KG1 (cell line): Measurements from ENCODE around the gene PACS1.
"Not testable (repeated sequence)": the region's sequence is repeated elsewhere in the genome, so short reads cannot be mapped to it uniquely, and the experiment has no call there.

Experiments used
- DNase-seq: peaks from one replicate; lab custom pipeline; 2025; lab: John Stamatoyannopoulos, UW

Gene PACS1

DNA sequence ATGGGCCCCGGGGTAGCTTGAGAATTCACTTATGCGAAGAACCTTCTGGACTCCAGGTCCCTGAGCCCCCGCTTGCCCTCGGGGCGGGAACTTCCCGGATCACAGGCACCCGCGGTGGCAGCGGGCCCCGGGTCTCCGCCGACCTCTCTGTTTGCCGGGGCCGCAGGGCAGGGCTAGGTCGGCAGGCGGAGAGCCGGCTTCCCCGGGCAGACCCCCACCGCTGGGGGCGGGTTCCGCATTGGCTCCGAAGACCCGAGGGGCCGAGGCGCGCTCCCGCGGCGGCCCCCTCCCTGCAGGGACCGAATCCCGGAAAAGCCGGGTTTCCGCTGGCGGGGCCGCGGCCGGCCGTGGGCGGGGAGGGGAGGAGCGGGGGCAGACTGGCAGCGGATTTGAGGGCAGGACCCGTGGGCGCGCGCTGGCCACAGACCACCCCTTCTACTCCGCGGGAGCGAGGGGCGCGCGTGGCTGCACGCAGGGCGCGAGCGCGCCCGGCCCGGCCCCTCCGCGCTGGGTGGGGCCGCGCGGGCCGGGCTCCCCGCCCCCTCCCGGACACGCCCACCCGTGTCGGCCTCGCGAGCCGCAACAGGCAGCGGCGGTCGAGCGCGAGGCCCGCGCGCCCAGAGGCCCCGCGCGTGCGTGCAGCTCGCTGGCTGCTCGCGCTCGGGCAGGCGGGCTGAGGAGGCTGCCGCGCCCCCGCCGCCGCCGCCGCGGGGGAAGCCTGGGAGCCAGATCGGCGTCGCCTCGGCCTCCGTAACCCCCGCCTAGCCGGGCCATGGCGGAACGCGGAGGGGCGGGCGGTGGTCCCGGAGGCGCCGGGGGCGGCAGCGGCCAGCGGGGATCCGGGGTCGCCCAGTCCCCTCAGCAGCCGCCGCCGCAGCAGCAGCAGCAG lies at the start of gene PACS1:
PACS1 (plus strand) TSS at position 558 of the 889 bp plus-strand sequence; CDS start at position 773, 215 bp downstream.
- peak; percentile 78 for DNase-seq

DNA sequence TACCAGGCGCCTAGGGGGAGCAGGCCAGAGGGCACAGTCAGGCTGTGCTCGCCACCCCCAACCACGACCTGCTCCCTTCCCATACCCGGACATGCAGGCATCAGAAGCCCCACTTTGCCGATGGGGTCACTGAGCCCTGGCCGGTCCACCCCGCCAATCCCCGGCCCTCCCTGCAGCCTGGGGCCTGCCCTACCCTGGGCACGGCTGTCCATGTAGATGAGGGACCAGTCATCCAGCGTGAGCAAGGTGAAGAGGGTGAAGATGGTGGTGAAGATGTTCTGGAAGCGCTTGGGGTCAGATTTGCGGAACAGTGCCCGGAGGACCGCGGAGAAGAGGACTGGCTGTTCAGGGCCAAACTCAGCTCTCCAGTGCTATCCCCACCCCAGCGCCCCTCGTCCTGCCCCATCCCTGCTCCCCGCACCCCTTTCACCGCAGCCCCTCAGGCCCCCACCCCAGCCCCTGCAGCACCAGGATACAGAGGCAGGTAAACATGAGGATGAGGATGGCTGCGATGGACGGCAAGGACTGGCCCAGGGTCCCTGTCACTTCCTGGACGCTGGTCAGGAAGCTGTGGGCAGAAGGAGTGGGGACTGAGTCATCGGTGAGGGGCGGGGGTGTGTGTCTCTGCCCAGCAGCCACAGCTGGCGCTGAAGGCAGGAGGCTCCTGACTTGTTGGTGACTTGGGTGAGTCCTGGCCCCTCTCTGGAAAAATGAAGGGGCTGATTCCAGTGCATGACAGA lies 49.3 kb upstream of the PACS1 start:
- peak; percentile 41 for DNase-seq

- peak; percentile 85 for DNase-seq
Observed at GRCh38 chr11:66022401-66023185, 47.5 kb upstream of the PACS1 start.

DNA sequence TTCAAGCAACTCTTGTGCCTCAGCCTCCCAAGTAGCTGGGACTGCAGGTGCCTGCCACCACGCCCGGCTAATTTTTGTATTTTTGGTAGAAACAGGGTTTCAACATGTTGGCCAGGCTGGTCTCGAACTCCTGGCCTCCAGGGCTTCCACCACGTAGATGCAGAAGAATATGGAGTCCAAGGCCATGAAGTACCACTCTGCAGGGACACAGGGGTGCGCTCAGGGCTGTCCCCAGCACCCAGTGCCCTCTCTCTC lies 47.0 kb upstream of the PACS1 start:
- DNase-seq = not testable (repeated sequence)

- DNase-seq = no peak
Observed at GRCh38 chr11:66026017-66026529, 44.0 kb upstream of the PACS1 start, which contains the start of gene CATSPER1. CATSPER1 (minus strand) TSS chr11:66026479; CDS start chr11:66026379, 100 bp downstream.

DNA sequence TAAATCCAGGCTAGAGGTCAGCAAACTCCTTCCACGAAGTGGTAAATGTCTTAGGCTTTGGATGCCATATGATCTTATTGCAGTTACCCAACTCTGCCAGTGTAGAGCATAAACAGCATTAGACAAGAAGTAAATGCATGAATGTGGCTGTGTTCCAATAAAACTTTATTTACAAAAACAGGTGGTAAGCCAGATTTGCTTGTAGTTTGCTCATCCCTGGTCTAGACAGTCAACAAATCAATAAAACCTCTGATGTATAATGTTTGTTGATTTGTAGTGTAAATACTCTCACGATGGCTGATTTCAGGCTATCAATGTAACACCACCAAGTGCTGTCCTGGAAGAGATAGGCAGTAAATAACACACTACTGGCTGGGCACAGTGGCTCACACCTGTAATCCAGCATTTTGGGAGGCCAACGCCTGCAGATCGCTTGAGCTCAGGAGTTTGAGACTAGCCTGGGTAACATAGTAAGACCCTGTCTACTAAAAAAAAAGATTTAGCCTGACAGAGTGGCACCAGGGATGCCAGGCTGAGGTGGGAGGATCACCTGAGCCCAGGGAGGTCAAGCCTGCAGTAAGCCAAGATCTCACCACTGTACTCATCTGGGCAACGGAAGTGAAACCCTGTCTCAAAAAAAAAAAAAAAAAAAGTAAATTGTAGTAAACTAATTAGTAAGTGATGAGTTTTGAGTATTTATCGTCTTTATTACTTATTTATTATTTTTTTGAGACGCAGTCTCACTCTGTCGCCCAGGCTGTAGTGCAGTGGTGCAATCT lies 36.9 kb upstream of the PACS1 start:
- DNase-seq = no peak

GRCh38 chr11:66035653-66036333 lies 34.3 kb upstream of the PACS1 start:
- no peak for DNase-seq

- no peak for DNase-seq
Observed at GRCh38 chr11:66036334-66036710, 33.8 kb upstream of the PACS1 start.

DNA sequence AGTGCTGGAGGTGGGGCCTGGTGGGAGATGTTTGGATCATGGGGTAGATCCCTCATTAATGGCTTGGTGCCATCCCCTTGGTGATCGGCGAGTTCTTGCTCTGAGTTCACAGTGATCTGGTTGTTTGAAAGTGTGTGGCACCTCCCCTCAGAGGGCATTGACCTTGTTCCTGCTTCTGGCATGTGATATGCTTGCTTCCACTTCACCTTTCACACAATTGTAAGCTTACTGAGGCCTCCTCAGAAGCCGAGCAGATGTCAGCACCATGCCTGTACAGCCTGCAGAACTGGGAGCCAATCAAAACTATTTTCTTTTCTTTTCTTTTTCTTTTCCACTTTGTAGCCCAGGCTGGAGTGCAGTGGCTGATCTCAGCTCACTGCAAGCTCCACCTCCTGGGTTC lies 32.7 kb upstream of the PACS1 start:
- DNase-seq = no peak

GRCh38 chr11:66039765-66040164 lies 30.3 kb upstream of the PACS1 start:
- no peak for DNase-seq

DNA sequence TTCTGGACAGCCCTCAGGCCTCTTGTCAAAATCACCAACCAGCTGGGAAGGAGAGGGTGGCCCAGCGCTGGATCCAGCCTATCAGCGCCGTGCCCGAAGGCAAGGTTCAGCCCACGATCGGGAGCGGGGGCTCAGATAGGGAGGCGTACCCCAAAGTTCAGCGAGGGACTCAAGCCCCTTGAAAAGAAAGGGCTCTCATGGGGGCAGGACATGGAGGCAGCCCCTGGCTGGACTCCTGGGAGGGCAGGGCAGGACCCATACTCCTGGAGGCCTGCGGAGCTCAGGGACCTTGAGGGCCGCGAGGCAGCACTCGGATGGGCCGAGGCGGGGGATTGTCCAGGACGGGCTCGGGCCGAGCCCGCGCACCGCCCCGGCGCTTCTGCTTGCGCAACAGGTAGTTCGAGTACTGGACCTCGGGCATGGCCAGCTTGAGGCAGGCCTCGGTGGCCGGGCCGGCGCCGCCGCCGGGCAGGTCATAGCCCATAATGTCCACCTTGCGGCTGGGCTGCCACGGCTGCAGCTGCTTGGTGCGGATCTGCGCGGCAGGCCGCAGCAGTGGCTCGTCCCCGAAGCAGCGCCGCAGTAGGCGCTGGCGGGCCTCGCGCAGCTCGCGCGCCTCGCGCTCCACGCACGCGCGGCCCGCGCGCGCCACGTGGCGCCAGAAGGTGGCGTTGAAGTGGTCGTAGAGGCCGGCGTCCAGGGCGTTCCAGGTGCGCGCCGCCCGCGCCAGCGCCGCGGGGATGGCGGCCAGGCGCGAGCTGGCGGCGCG lies 27.7 kb upstream of the PACS1 start:
- no peak for DNase-seq

GRCh38 chr11:66042996-66043906 lies 26.8 kb upstream of the PACS1 start:
- DNase-seq = no peak

GRCh38 chr11:66044757-66045156 lies 25.3 kb upstream of the PACS1 start:
- DNase-seq = no peak

- peak; percentile 80 for DNase-seq
Observed at GRCh38 chr11:66045177-66045639, 24.9 kb upstream of the PACS1 start.

DNA sequence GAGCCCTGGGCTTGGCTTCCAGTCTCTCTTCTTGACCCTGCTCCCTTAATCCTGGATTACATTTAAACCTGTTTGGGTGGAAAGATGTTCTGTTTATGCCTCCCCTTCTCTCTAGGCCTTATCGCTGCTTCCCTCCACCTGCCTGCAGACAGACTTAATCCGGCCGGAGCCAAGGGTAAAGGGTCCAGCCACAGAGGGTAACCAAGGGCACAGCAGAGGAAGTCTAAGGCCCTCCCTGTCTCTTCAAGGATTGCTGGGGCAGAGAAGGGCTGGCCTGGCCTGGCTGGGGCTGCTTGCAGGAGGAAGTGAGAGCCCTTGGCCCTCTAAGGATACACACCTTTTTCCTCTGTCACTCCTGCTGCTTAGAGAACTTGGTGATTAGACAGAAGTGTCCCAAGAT lies 23.2 kb upstream of the PACS1 start:
- DNase-seq = no peak

DNA sequence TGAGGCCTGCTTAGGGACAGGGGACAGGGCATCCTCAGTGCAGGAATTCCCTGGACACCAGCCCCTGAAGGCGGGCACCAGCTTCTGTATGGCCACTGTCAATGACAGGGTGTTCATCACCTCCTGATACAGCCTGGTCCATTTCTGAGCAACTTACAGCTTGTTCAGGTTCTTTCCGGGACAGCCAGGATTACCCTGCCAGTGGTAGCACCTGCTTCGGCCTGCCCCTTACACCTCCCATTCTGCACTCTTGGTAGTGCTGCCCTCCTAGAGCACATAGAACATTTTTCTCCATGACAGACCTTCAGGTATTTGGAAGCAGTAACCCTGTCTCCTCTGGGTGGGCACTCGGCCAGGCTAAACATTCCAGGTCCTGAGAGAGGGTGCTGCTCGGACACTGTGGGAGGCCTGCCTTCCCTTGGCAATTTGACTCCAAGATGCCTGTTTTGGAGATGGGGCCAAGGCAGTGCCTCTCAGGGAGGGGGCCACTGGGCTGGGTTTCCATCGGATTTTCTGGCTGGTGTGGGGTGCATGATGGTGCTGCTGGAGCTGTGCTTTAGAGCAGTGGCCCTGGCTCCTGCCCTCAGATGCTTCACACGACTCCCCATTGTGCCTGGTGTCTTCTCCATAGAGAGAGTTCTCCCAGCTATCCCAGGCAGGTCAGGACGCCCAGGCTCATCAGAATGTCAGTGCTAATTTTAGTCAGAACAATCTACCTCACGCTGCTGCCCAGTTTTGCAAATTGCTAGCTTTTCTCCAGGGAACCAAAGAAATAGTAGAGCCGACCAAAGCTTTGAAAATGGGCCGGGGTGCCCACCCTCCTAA lies 22.3 kb upstream of the PACS1 start:
- no peak for DNase-seq

GRCh38 chr11:66048547-66049323 lies 21.3 kb upstream of the PACS1 start, which contains the start of gene GAL3ST3:
GAL3ST3 (minus strand) TSS chr11:66049161; CDS start chr11:66045415, 3,746 bp downstream.
- DNase-seq = no peak
